HEK293 (cell line): ENCODE measurements around the gene PRSS22.

Experiments used
- AEBP2 ChIP-seq: fragments of 450-650 bp; formaldehyde crosslinking; IDR thresholded peaks from 2 replicates; pipeline ENCODE4 v1.5.1; 2016; ENCODE audit warnings: missing biosample characterization, missing genetic modification characterization, borderline replicate concordance
- BCL11B ChIP-seq: fragments of 450-650 bp; formaldehyde crosslinking; IDR thresholded peaks from 2 replicates; pipeline ENCODE4 v1.5.1; 2016; ENCODE audit warnings: low read depth, missing biosample characterization, missing genetic modification characterization
- BCL6B ChIP-seq: fragments of 450-650 bp; formaldehyde crosslinking; IDR thresholded peaks from 2 replicates; pipeline ENCODE4 v1.5.1; 2017; ENCODE audit warnings: missing biosample characterization, missing genetic modification characterization
- CTCF ChIP-seq: fragments of 450-650 bp; formaldehyde crosslinking; IDR thresholded peaks from 2 replicates; pipeline ENCODE4 v1.5.1; 2016; ENCODE audit warnings: missing biosample characterization, missing genetic modification characterization
- EGR2 ChIP-seq: fragments of 450-650 bp; formaldehyde crosslinking; IDR thresholded peaks from 2 replicates; pipeline ENCODE4 v1.5.1; 2016; ENCODE audit warnings: low read depth, missing biosample characterization, missing genetic modification characterization
- GLIS1 ChIP-seq: fragments of 450-650 bp; formaldehyde crosslinking; IDR thresholded peaks from 2 replicates; pipeline ENCODE4 v1.5.1; 2016; ENCODE audit warnings: missing biosample characterization, missing genetic modification characterization
- GLIS2 ChIP-seq: fragments of 450-650 bp; formaldehyde crosslinking; IDR thresholded peaks from 2 replicates; pipeline ENCODE4 v1.5.1; 2016; ENCODE audit warnings: missing biosample characterization, missing genetic modification characterization
- INSM2 ChIP-seq: fragments of 450-650 bp; formaldehyde crosslinking; IDR thresholded peaks from 2 replicates; pipeline ENCODE4 v1.5.1; 2016; ENCODE audit warnings: missing biosample characterization, missing genetic modification characterization
- KLF9 ChIP-seq: fragments of 450-650 bp; formaldehyde crosslinking; IDR thresholded peaks from 2 replicates; pipeline ENCODE4 v1.5.1; 2016; ENCODE audit warnings: missing biosample characterization, missing genetic modification characterization, low read depth
- SP2 ChIP-seq: fragments of 450-650 bp; formaldehyde crosslinking; IDR thresholded peaks from 2 replicates; pipeline ENCODE4 v1.5.1; 2016; ENCODE audit warnings: missing biosample characterization, missing genetic modification characterization
- SP3 ChIP-seq: fragments of 450-650 bp; formaldehyde crosslinking; IDR thresholded peaks from 2 replicates; pipeline ENCODE4 v1.5.1; 2016; ENCODE audit warnings: missing biosample characterization, missing genetic modification characterization
- TCF7L2 ChIP-seq: IDR thresholded peaks from 2 replicates; pipeline ENCODE4 v1.6.1; 2011; ENCODE audit warnings: low read depth, mild to moderate bottlenecking, inconsistent platforms, low read length, moderate library complexity, borderline replicate concordance
- YY2 ChIP-seq: fragments of 450-650 bp; formaldehyde crosslinking; IDR thresholded peaks from 2 replicates; pipeline ENCODE4 v1.5.1; 2016; ENCODE audit warnings: missing biosample characterization, missing genetic modification characterization
- ZBTB20 ChIP-seq: fragments of 450-650 bp; formaldehyde crosslinking; IDR thresholded peaks from 2 replicates; pipeline ENCODE4 v1.5.1; 2016; ENCODE audit warnings: missing biosample characterization, missing genetic modification characterization
- ZBTB26 ChIP-seq: fragments of 450-650 bp; formaldehyde crosslinking; optimal IDR thresholded peaks from 2 replicates; pipeline ENCODE3; 2016; ENCODE audit warnings: missing biosample characterization, mild to moderate bottlenecking, missing genetic modification characterization
- ZBTB44 ChIP-seq: fragments of 450-650 bp; IDR thresholded peaks from 2 replicates; pipeline ENCODE4 v1.5.1; 2018; ENCODE audit warnings: missing biosample characterization, mild to moderate bottlenecking, missing genetic modification characterization
- ZBTB7A ChIP-seq: fragments of 450-650 bp; formaldehyde crosslinking; IDR thresholded peaks from 2 replicates; pipeline ENCODE4 v1.5.1; 2016; ENCODE audit warnings: low read depth, missing biosample characterization, missing genetic modification characterization
- ZNF16 ChIP-seq: fragments of 450-650 bp; formaldehyde crosslinking; IDR thresholded peaks from 2 replicates; pipeline ENCODE4 v1.5.1; 2016; ENCODE audit warnings: low read depth, missing biosample characterization, missing genetic modification characterization
- ZNF221 ChIP-seq: fragments of 450-650 bp; formaldehyde crosslinking; IDR thresholded peaks from 2 replicates; pipeline ENCODE4 v1.5.1; 2017; ENCODE audit warnings: missing biosample characterization, missing genetic modification characterization, borderline replicate concordance
- ZNF335 ChIP-seq: fragments of 450-650 bp; formaldehyde crosslinking; conservative IDR thresholded peaks from 2 replicates; pipeline ENCODE4 v1.5.1; 2016; ENCODE audit warnings: missing biosample characterization, missing genetic modification characterization
- ZNF341 ChIP-seq: fragments of 450-650 bp; formaldehyde crosslinking; IDR thresholded peaks from 2 replicates; pipeline ENCODE4; 2016; ENCODE audit warnings: low read depth, missing biosample characterization, missing genetic modification characterization
- ZNF404 ChIP-seq: fragments of 450-650 bp; formaldehyde crosslinking; IDR thresholded peaks from 2 replicates; pipeline ENCODE4 v1.5.1; 2017; ENCODE audit warnings: missing biosample characterization, missing genetic modification characterization
- ZNF501 ChIP-seq: fragments of 450-650 bp; formaldehyde crosslinking; IDR thresholded peaks from 2 replicates; pipeline ENCODE4 v1.5.1; 2016; ENCODE audit warnings: missing biosample characterization, missing genetic modification characterization
- ZNF561 ChIP-seq: fragments of 450-650 bp; IDR thresholded peaks from 2 replicates; pipeline ENCODE4 v1.5.1; 2018; ENCODE audit warnings: missing biosample characterization, missing genetic modification characterization, borderline replicate concordance
- ZNF621 ChIP-seq: fragments of 450-650 bp; formaldehyde crosslinking; IDR thresholded peaks from 2 replicates; pipeline ENCODE4 v1.5.1; 2017; ENCODE audit warnings: missing biosample characterization, missing genetic modification characterization
- ZNF660 ChIP-seq: fragments of 450-650 bp; IDR thresholded peaks from 2 replicates; pipeline ENCODE4 v1.5.1; 2018; ENCODE audit warnings: missing biosample characterization, mild to moderate bottlenecking, missing genetic modification characterization
- ZNF692 ChIP-seq: fragments of 450-650 bp; formaldehyde crosslinking; IDR thresholded peaks from 2 replicates; pipeline ENCODE4 v1.5.1; 2016; ENCODE audit warnings: missing biosample characterization, missing genetic modification characterization
- ZNF837 ChIP-seq: fragments of 450-650 bp; formaldehyde crosslinking; IDR thresholded peaks from 2 replicates; pipeline ENCODE4 v1.5.1; 2016; ENCODE audit warnings: missing biosample characterization, missing genetic modification characterization

The PRSS22 gene

GRCh38 chr16:2882650-2883457 lies 24.9 kb upstream of the PRSS22 start, which contains the start of gene FLYWCH2 (continued):
- no peak for TF ChIP-seq BCL6B (tag by site-specific recombination)
- TF ChIP-seq CTCF (tag by site-specific recombination) = peak; percentile 94
- TF ChIP-seq ZNF692 (tag by site-specific recombination) = peak; percentile 87
- peak; percentile 95 for TF ChIP-seq ZBTB26 (tag by site-specific recombination)
- TF ChIP-seq INSM2 (tag by site-specific recombination) = 0 out of 2 replicates have a peak, but pooled peaks have one; percentile 34
- TF ChIP-seq ZNF404 (tag by site-specific recombination) = no peak
- no peak for TF ChIP-seq TCF7L2
- peak; percentile 30 for TF ChIP-seq KLF9 (tag by site-specific recombination)
- peak; percentile 79; the same call in 1 of the 2 replicates for TF ChIP-seq ZBTB7A (tag by site-specific recombination)
- TF ChIP-seq ZNF221 (tag by site-specific recombination) = 0 out of 2 replicates have a peak, but pooled peaks have one; percentile 24
- no peak for TF ChIP-seq YY2
- TF ChIP-seq ZNF621 (tag by site-specific recombination) = no peak
- no peak for TF ChIP-seq GLIS2
- no peak for TF ChIP-seq EGR2
- no peak for TF ChIP-seq ZBTB44 (tag by site-specific recombination)
- TF ChIP-seq ZNF341 = peak; percentile 49
- peak; percentile 97 for TF ChIP-seq SP2 (tag by site-specific recombination)
- TF ChIP-seq ZNF837 (tag by site-specific recombination) = no peak
- no peak for TF ChIP-seq ZNF16 (tag by site-specific recombination)
- peak; percentile 66 for TF ChIP-seq ZNF335 (tag by site-specific recombination)
- peak; percentile 43; the same call in 1 of the 2 replicates for TF ChIP-seq BCL11B (tag by site-specific recombination)
- peak; percentile 65 for TF ChIP-seq ZNF660
- peak; percentile 90 for TF ChIP-seq ZBTB20 (tag by site-specific recombination)
- TF ChIP-seq AEBP2 (tag by site-specific recombination) = no peak
- peak; percentile 69; the same call in 1 of the 2 replicates for TF ChIP-seq GLIS1 (tag by site-specific recombination)
- peak; percentile 87 for TF ChIP-seq SP3 (tag by site-specific recombination)
- TF ChIP-seq ZNF561 (tag by site-specific recombination) = 0 out of 2 replicates have a peak, but pooled peaks have one; percentile 63
- peak; percentile 90; the same call in 1 of the 2 replicates for TF ChIP-seq ZNF501
